GM23338 (cell line): ENCODE results near the gene TMEM169. TPM values are rescaled to one million over a fixed set of nuclear protein-coding genes. Genes with fewer than 3 reads are reported as not detected.

Experiments used
- CREB1 ChIP-seq: fragments of 250-450 bp; sonication (Bioruptor Pico); IDR thresholded peaks from 2 replicates; pipeline ENCODE4 v1.5.0; 2020; ENCODE audit warnings: low read depth, mild to moderate bottlenecking, moderate library complexity
- EZH2phosphoT487 ChIP-seq: fragments of 200-600 bp; sonication (generic); IDR thresholded peaks from one replicate; pipeline ENCODE4 v1.8.1; 2018; ENCODE audit warnings: antibody characterized with exemption; ENCODE audit not compliant: unreplicated experiment
- JUNB ChIP-seq: IDR thresholded peaks from one replicate; pipeline ENCODE4 v1.6.1; 2016; ENCODE audit warnings: antibody characterized with exemption; ENCODE audit not compliant: unreplicated experiment
- NANOG ChIP-seq: IDR thresholded peaks from 2 replicates; pipeline ENCODE4 v1.6.1; 2016; ENCODE audit warnings: antibody characterized with exemption, borderline replicate concordance
- POLR2AphosphoS5 ChIP-seq: IDR thresholded peaks from 2 replicates; pipeline ENCODE4 v1.6.1; 2016; ENCODE audit warnings: antibody characterized with exemption, low read depth
- STAT1 ChIP-seq: IDR thresholded peaks from one replicate; pipeline ENCODE4 v1.6.1; 2016; ENCODE audit warnings: antibody characterized with exemption; ENCODE audit not compliant: unreplicated experiment
- ZNF114 ChIP-seq: fragments of 250-450 bp; sonication (Bioruptor Pico); IDR thresholded peaks from 2 replicates; pipeline ENCODE4 v1.5.0; 2020; ENCODE audit warnings: mild to moderate bottlenecking, moderate library complexity
- polyA plus RNA-seq: library from polyadenylated mRNA; unstranded; fragments of >200 nt; fragmentation: Nextera tagmentation; extraction: Ambion mirVana; gene quantifications from 2 replicates; pipeline ENCODE4 v1.2.1, GENCODE V29; 2016
- total RNA-seq: library from RNA; depleted of rRNA; stranded (reverse); fragments of >200 nt; shearing (Covaris generic); gene quantifications from 2 replicates; pipeline ENCODE4 v1.2.3, GENCODE V29; 2014
- TF ChIP-seq, protein P1 (sequence below): fragments of 250-450 bp; sonication (Bioruptor Pico); IDR thresholded peaks from 2 replicates; pipeline ENCODE4 v1.5.0; 2020; ENCODE audit warnings: mild to moderate bottlenecking, moderate library complexity
- TF ChIP-seq, protein P2 (sequence below): IDR thresholded peaks from 2 replicates; pipeline ENCODE4 v1.6.1; 2016; ENCODE audit warnings: antibody characterized with exemption
- TF ChIP-seq, protein P3 (sequence below), 2 experiments: fragments of 200-600 bp in 1 of 2; sonication (generic) in 1 of 2; conservative IDR thresholded peaks; 2 replicates each; pipeline versions ENCODE4 v1.5.1 to v1.6.1; 2016 to 2017; ENCODE audit warnings: antibody characterized with exemption in 2 of 2, low read depth in 2 of 2, mild to moderate bottlenecking in 2 of 2, moderate library complexity in 1 of 2
- TF ChIP-seq, protein P4 (sequence below): IDR thresholded peaks from one replicate; pipeline ENCODE4 v1.6.1; 2018; ENCODE audit warnings: antibody characterized with exemption; ENCODE audit not compliant: unreplicated experiment

TMEM169 gene
- total and polyA plus RNA-seq, 2 experiments from 2014 or later: 1.4 to 3.9 TPM

DNA sequence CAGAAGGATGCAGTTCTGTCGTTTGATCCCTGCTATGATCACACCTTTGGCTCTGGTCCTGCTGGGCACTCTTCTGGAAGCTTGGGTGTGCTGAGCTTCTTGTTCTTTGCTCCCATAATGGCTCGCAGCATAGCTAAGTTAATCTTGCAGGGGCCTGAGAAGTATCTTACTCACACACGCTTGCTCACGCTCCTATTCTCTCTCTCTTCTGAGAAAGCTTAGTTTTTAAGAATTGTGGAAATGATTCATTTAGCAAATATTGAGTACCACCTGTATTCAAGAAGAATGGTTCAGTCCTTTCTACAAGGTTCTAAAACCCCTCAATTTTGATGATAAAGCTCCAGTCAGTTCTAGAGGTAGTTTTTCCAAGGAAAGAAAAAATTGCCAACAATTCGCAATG, 68.0 kb downstream of the TMEM169 start (continued):
- TF ChIP-seq, protein P1, sequence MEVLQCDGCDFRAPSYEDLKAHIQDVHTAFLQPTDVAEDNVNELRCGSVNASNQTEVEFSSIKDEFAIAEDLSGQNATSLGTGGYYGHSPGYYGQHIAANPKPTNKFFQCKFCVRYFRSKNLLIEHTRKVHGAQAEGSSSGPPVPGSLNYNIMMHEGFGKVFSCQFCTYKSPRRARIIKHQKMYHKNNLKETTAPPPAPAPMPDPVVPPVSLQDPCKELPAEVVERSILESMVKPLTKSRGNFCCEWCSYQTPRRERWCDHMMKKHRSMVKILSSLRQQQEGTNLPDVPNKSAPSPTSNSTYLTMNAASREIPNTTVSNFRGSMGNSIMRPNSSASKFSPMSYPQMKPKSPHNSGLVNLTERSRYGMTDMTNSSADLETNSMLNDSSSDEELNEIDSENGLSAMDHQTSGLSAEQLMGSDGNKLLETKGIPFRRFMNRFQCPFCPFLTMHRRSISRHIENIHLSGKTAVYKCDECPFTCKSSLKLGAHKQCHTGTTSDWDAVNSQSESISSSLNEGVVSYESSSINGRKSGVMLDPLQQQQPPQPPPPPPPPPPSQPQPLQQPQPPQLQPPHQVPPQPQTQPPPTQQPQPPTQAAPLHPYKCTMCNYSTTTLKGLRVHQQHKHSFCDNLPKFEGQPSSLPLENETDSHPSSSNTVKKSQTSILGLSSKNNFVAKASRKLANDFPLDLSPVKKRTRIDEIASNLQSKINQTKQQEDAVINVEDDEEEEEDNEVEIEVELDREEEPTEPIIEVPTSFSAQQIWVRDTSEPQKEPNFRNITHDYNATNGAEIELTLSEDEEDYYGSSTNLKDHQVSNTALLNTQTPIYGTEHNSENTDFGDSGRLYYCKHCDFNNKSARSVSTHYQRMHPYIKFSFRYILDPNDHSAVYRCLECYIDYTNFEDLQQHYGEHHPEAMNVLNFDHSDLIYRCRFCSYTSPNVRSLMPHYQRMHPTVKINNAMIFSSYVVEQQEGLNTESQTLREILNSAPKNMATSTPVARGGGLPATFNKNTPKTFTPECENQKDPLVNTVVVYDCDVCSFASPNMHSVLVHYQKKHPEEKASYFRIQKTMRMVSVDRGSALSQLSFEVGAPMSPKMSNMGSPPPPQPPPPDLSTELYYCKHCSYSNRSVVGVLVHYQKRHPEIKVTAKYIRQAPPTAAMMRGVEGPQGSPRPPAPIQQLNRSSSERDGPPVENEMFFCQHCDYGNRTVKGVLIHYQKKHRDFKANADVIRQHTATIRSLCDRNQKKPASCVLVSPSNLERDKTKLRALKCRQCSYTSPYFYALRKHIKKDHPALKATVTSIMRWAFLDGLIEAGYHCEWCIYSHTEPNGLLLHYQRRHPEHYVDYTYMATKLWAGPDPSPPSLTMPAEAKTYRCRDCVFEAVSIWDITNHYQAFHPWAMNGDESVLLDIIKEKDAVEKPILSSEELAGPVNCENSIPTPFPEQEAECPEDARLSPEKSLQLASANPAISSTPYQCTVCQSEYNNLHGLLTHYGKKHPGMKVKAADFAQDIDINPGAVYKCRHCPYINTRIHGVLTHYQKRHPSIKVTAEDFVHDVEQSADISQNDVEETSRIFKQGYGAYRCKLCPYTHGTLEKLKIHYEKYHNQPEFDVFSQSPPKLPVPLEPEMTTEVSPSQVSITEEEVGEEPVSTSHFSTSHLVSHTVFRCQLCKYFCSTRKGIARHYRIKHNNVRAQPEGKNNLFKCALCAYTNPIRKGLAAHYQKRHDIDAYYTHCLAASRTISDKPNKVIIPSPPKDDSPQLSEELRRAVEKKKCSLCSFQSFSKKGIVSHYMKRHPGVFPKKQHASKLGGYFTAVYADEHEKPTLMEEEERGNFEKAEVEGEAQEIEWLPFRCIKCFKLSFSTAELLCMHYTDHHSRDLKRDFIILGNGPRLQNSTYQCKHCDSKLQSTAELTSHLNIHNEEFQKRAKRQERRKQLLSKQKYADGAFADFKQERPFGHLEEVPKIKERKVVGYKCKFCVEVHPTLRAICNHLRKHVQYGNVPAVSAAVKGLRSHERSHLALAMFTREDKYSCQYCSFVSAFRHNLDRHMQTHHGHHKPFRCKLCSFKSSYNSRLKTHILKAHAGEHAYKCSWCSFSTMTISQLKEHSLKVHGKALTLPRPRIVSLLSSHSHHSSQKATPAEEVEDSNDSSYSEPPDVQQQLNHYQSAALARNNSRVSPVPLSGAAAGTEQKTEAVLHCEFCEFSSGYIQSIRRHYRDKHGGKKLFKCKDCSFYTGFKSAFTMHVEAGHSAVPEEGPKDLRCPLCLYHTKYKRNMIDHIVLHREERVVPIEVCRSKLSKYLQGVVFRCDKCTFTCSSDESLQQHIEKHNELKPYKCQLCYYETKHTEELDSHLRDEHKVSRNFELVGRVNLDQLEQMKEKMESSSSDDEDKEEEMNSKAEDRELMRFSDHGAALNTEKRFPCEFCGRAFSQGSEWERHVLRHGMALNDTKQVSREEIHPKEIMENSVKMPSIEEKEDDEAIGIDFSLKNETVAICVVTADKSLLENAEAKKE (CRISPR knock-in tag): no peak
- no peak for TF ChIP-seq JUNB
- TF ChIP-seq, protein P2, sequence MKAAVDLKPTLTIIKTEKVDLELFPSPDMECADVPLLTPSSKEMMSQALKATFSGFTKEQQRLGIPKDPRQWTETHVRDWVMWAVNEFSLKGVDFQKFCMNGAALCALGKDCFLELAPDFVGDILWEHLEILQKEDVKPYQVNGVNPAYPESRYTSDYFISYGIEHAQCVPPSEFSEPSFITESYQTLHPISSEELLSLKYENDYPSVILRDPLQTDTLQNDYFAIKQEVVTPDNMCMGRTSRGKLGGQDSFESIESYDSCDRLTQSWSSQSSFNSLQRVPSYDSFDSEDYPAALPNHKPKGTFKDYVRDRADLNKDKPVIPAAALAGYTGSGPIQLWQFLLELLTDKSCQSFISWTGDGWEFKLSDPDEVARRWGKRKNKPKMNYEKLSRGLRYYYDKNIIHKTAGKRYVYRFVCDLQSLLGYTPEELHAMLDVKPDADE: no peak
- TF ChIP-seq, protein P3, sequence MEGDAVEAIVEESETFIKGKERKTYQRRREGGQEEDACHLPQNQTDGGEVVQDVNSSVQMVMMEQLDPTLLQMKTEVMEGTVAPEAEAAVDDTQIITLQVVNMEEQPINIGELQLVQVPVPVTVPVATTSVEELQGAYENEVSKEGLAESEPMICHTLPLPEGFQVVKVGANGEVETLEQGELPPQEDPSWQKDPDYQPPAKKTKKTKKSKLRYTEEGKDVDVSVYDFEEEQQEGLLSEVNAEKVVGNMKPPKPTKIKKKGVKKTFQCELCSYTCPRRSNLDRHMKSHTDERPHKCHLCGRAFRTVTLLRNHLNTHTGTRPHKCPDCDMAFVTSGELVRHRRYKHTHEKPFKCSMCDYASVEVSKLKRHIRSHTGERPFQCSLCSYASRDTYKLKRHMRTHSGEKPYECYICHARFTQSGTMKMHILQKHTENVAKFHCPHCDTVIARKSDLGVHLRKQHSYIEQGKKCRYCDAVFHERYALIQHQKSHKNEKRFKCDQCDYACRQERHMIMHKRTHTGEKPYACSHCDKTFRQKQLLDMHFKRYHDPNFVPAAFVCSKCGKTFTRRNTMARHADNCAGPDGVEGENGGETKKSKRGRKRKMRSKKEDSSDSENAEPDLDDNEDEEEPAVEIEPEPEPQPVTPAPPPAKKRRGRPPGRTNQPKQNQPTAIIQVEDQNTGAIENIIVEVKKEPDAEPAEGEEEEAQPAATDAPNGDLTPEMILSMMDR (conservative IDR thresholded peaks at IDR 0.05; ENCODE audit: low read depth in 2 of 2): no peak
- no peak for TF ChIP-seq POLR2AphosphoS5
- no peak for TF ChIP-seq CREB1 (CRISPR knock-in tag)
- TF ChIP-seq, protein P4, sequence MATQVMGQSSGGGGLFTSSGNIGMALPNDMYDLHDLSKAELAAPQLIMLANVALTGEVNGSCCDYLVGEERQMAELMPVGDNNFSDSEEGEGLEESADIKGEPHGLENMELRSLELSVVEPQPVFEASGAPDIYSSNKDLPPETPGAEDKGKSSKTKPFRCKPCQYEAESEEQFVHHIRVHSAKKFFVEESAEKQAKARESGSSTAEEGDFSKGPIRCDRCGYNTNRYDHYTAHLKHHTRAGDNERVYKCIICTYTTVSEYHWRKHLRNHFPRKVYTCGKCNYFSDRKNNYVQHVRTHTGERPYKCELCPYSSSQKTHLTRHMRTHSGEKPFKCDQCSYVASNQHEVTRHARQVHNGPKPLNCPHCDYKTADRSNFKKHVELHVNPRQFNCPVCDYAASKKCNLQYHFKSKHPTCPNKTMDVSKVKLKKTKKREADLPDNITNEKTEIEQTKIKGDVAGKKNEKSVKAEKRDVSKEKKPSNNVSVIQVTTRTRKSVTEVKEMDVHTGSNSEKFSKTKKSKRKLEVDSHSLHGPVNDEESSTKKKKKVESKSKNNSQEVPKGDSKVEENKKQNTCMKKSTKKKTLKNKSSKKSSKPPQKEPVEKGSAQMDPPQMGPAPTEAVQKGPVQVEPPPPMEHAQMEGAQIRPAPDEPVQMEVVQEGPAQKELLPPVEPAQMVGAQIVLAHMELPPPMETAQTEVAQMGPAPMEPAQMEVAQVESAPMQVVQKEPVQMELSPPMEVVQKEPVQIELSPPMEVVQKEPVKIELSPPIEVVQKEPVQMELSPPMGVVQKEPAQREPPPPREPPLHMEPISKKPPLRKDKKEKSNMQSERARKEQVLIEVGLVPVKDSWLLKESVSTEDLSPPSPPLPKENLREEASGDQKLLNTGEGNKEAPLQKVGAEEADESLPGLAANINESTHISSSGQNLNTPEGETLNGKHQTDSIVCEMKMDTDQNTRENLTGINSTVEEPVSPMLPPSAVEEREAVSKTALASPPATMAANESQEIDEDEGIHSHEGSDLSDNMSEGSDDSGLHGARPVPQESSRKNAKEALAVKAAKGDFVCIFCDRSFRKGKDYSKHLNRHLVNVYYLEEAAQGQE: no peak
- TF ChIP-seq EZH2phosphoT487: no peak
- no peak for TF ChIP-seq ZNF114 (CRISPR knock-in tag)
- TF ChIP-seq STAT1: no peak
- TF ChIP-seq NANOG: no peak
